ENCODE measurements around the gene CRIP1.

Gene CRIP1

DNA sequence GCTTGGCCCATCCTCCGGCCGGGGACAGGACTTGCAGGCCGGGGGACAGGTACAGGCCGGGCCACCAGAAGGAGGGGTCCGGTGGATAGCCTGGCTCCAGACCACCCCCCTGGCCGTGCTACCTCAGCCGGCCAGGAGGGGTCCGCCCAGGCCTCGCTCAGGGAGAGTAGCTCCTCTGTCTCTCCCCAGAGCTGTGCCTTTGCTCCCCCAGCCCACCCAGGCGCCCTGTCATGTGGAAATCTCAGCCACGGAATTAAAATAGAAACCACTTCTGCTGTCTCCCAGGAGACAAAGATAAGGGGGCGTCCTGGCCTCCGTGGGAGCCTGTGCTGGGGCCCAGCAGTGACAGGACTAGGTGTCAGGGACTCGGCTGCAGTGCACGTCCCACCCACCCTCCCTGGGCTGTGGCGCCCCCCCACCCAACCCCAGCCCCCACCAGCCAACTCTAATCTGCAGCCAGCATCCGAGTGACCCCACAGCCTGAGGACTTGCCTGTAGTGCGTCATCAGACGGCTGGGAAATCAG, 15.3 kb upstream of the CRIP1 start:
- no peak for DNase-seq

DNA sequence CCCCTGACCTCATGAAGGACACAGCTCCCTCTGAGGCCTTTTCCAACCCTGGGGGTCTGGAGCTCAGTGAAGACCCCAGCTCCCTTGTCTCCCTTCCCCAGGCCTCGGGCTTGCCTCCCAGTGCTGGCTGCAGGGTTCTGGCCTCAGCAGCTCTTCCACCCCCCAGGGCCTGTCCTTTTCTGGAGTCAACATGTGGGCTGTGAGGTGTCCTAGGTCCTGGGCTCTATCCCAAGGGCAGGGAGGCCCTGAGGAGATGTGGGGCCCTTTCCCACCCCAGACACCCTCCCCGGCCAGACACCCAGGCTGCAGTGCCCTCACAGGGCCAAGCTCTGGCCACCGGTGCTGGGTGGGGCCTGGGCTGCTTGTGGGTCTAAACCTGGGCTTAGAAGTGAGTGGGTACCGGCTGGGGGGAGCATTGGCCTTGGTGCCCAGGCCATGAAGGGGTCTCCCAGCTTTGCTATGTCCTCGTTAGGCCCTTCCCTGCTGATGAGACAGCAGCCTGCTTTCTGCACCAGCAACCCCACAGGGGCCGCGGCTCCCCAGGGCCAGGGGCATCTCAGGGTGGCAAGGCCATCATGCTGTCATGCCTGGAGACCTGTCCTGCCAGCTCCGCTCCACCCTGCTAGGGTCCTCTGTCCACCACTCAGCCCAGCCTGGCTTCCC, 14.7 kb upstream of the CRIP1 start:
- no peak for DNase-seq

DNA sequence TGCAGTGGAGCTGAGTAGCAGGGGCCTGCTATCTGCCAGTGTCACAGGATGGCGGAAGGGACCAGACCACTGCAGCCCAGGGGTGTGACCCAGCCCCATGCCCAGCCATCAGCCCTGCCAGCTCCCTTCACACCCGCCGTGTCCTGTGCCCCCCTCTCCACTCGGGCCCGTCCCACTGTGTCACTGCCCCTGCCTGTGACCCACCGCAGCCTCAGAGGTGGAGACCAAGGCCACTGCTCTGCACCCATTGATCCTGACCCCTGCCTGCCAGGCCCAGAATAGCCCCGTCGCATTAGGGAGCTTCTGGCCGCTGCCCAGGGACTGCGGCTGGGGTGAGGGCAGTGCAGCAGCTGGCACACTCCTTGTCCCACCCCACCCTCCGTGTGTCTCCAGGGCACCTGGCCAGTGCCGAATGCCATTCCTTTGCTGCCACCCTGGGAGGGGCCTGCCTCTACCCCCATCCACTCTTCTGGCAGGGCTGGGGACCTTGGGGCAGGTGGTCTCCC, 14.1 kb upstream of the CRIP1 start:
- DNase-seq: no peak

DNA sequence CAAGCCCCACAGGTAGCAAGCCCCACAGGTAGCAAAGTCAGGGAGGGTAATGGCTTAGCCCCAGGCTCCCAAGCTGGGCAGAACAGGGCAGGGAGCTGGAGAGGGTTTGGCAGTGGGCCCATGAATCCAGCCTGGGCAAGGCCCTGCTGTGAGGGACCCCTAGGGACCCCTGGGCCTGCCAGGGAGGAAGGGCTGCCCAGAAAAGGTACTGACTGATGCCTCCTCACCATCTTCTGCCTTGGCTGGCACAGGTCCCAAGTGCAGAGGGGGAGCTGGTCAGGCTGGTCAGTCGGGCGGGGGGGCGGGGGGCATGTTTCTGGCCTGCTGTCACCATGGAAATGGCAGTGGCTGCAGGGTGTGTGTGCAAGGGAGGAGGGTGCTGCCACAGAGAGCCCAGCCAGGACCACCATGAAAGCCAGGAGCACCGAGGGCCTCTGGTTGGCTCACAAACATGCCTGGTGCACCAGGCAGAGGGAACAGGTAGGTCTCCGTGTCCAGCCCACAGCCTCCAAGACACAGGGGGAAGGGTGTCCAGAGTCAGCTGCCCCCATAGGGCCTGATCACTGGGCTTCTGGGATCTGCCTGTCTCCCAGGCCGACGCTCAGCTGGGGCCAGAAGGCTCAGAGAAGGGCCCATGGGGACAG, 13.5 kb upstream of the CRIP1 start:
- DNase-seq: no peak

DNA sequence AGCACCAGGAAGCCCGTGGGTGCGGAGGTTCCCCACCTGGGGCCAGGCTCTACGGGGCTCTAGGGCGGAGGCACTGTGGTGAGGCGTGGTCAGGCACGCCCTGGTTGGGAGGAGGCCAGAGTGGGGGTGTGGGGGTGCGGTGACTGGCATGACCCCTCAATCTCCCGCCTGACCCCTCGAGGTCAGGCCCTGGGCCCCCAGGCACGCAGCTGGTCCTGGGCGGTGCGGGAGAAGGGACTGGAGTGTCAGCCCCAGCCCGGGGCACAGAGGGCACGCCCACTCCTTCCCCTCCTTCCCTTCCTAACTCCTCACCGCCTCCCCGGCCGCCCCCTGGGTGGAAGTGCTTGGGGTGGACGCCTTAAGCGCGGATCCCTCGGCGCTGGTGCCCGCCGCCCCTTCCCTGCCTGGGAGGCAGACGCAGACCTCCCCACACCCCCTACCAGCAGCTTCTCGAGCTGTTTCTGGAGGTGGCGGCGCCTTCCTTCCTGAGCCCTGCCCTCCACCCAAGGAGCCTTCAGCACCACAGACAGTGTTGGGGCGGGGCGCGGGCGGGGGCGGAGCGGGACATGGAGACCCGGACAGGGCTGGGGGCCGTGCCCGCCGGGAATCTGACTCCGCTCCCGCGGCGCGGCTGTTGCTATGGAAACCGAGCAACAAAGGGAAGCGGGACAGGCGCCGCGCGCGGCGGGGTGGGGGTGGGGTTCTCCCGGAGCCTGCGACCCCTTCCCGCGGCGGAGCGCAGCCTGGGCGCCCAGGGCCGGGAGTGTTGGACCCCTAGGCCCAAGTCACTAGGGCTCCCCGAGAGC, 12.8 kb upstream of the CRIP1 start:
- DNase-seq: peak; percentile 67

DNA sequence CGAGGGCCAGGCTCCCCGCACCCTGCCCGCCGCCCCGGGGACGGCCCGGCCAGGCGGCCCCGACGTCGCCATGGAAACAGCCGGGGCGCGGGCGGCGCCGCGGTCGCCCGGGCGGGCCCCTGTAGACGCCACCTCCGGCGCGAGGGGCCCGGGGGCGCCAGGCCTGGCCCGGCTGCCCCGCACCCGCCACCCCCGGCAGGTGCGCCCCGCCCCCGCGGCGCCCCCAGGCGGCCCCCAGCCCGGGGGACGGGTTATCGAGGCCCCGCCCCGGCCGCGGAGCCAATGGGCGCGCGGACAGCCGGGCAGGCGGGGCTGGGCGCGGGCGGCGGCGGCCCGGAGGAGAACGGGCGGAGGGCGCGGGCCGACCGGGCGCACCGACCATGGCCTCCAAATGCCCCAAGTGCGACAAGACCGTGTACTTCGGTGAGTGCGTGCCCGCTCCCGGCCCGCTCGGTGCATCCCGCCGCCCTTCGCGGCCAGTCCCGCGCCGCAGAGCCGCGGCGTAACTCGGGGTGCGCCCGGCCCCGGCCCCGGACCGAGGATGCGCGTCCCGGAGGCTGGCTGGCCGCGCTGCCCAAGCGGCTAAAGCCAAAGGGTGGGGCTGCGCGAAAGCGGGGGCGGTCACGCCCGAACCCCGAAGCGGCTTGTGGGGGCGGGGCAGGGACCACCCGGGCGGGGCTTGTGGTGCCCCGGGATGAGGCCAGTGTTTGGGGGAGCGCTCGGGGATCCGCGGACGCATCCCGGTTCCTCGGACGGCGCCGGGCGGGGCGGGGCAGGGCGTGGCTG, 12.0 kb upstream of the CRIP1 start, which contains the start of gene CRIP2:
TSS of gene CRIP2 (plus strand) at position 339 of the 786 bp plus-strand sequence. CDS start at position 381, 42 bp downstream.
- DNase-seq: peak; percentile 56

DNA sequence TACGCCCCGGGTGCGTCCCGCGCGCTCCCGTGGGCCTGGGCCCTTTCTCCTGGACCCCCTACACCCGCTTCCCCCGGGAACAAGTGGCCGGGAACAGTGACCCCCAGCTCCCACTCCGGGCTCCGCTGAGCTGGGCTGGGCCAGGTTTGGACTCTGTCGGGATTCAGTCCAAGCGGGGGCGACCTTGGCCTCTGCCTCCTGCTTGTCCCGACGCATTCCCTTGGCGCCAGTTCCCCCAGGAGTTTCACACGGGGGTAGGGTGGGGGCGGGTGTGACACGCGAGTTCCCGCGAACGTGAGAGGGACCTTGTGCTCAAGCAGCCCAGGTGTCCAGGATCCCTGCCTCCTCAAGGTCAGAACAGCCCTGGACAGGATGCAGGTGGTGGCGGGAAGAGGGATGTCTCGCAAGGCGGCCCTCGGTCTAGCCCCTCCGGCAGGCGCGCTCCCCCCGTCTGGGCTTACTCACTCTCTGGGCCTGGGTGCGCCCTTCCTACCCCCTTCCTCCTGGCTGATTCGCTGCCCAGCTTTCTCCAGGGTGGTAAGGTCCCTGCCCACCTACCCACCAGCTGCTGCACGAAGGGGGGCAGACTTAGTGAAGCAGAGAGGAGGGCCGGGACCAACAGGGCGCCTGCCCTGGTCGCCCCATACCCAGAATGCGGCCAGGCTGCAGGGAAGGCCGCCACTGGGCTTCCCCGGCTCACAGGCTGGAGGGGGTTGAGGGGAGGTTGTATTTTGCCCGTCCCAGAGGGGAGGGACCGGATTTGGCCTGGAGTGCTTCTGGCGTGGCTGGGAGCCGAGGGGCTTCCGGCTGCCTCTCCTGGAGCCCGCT, 11.2 kb upstream of the CRIP1 start:
- DNase-seq: no peak

DNA sequence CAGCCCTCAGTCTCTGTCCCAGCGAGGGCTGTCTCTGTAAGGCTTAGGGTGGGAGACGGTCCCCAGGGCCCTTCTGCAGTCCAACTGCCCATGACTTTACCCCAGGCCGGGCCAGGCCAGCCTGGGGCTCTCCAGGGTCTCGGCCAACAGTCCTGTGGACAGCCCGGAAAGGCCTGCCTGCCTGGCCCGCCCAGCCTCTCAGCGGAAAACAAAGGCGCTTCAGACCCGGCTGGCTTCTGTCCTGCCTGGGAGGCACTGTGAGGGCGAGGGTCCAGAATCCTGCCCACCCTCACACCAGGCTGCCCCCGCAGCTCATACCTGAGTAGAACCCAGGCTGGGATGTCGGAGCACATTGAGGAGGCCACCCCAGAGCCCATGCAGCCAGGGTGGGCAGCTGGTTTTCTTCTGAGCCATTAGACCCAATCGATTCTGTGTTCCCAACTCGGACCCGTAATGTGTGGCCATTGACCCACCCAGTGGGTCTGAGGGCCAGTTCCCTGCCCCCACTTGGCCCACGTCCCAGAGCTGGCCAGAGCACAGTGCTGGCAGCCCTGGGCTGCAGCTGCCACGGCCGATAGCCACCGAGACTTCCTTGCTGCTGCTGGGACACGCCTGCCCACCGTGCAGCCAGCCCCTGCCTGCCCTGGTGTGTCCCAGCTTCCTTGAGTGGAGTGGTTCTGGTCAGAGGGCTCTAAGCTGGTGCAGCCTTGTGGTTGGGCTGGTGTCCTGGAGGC, 10.4 kb upstream of the CRIP1 start:
- DNase-seq: no peak

DNA sequence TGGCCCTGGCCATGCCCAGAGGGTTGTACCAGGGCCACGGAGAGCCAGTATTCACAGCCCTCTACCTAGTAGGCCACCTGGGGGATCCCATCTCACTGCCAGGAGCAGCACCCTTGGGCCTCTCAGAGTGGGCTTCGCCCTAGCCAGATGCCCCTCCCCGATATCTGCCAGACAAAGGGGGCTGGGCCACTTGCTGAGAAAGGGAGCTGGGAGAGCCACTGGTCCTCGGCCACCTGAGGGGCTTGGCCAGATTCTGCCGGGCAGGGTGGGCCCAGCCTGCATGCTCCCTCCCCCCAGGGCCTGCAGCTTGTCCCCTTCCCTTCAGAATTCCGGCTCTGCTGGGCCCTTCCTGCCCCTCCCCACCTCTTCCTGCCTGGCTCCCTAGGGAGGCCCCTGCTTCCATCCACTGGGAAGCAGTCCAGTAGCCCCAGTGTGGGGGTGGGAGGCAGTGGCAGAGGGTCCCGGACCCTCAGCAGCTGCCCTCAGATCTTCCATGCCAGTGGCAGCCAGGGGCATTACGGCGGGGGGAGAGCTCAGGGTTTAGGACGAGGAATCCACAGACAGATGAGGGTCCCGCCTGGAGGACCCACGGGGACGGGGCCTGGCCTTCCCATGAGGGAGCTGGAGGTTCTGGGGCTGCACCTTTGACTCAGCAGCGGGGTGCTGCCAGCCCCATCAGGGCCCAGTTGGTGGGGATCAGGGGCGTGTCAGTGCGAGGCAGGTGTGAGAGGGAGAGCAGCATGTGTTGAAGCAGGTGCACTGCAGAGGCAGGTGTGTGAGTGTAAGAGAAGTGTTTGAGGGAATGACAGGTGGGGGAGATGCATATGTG, 9.6 kb upstream of the CRIP1 start:
- no peak for DNase-seq

DNA sequence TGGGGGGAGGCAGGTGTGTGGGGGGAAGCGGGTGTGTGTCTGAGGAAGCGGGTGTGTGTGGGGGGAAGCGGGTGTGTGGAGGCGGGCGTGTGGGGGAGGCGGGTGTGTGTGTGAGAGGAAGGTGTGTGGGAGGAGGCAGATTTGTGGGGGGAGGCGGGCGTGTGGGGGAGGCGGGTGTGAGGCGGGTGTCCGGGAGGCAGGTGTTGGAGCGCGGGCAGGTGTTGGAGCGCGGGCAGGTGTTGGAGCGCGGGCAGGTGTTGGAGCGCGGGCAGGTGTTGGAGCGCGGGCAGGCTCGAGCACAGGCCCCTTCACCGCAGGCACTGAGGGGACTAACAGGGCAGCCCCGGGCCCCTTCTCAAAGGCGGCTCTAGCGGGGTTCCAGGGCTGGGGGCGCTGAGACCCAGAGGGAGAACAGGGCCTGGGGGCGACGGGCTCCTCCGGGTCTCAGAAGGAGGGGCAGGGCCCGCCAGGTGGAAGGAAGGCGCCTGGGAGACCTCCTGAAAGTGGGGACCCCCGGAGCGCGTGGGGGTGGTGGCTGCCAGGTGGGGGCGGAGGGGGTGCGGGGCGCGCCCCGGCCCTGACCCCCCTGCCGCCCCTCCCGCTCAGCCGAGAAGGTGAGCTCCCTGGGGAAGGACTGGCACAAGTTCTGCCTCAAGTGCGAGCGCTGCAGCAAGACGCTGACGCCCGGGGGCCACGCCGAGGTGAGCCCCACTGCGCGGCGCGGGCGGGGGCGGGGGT, 8.9 kb upstream of the CRIP1 start:
- peak; percentile 64 for DNase-seq

DNA sequence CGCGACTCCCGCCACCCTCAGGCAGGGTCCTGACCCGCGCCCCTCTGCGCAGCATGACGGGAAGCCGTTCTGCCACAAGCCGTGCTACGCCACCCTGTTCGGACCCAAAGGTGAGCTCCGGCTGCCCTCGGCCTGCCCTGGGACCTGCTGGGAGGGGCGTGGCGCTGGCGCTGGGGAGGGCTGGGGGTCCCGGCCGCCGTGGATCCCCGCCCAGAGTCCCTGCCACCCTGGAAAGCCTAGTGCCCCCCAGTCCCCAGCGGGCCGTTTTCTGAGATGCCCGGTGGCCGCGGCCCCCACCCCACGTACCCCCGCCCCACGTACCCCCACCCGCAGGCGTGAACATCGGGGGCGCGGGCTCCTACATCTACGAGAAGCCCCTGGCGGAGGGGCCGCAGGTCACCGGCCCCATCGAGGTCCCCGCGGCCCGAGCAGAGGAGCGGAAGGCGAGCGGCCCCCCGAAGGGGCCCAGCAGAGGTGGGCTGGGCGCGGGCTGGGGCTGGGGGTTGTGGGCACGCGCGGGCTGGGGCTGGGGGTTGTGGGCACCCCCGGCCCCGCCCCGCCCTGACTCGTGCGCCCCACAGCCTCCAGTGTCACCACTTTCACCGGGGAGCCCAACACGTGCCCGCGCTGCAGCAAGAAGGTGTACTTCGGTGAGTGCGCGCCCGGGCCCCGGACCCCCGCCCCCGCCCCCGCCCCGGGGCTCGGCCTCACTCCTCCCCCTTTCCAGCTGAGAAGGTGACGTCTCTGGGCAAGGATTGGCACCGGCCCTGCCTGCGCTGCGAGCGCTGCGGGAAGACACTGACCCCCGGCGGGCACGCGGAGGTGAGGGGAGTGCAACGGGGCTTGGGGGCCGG, 8.1 kb upstream of the CRIP1 start:
- peak; percentile 58 for DNase-seq

DNA sequence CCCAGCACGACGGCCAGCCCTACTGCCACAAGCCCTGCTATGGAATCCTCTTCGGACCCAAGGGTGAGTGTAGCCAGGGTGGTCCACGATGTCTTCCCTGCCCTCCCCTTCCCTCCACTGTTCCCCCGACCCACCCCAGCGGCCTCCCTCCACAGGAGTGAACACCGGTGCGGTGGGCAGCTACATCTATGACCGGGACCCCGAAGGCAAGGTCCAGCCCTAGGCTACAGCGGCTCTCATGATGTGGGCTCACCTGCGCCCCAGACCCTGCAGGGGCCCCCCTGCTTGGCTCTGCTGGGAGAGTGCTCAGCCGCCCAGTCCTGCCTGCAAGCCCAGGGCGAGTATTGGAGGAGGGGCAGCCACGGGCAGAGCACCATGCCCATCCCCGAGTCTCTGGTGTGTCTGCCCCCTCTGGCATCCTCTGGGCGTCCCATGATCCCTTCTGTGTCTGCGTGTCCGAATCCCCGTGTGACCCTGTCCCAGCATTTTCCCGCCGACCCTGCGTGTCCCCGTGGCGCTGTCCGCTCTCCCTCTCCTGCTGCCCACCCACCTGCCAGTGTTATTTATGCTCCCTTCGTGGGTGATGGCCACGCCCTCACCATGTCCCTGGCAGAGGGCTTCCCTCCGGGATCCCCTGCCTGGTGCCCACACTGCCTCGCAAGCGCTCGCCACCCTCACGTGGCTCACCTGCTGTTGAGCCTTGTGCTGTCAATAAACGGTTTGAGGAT, 7.1 kb upstream of the CRIP1 start:
- no peak for DNase-seq

DNA sequence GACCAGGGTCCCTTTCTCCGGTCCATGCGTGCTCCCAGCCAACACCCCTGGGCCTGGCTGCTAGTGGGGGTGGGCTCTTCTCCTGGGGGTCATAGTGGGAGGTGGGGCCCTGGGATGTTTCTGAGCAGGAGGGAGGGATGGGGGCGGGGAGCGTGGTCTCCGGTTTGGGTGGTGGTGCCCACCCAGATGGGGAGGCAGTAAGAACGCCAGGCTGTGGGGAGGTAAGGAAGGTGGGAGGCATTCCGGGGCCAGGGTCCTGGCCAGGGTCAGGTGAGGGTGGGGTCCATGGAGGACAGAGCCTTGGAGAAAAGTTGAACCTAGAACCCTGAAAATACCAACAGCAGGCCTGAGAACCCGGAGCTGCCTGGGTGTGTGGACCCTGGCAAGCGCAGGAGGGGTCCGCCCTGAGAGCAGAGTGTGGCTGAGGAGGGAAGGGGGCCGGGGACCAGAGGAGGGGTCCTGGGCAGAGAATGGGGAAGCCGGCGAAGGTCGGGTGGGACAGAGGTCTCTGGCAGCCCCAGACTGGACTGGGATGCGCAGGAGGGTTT, 6.4 kb upstream of the CRIP1 start:
- no peak for DNase-seq

DNA sequence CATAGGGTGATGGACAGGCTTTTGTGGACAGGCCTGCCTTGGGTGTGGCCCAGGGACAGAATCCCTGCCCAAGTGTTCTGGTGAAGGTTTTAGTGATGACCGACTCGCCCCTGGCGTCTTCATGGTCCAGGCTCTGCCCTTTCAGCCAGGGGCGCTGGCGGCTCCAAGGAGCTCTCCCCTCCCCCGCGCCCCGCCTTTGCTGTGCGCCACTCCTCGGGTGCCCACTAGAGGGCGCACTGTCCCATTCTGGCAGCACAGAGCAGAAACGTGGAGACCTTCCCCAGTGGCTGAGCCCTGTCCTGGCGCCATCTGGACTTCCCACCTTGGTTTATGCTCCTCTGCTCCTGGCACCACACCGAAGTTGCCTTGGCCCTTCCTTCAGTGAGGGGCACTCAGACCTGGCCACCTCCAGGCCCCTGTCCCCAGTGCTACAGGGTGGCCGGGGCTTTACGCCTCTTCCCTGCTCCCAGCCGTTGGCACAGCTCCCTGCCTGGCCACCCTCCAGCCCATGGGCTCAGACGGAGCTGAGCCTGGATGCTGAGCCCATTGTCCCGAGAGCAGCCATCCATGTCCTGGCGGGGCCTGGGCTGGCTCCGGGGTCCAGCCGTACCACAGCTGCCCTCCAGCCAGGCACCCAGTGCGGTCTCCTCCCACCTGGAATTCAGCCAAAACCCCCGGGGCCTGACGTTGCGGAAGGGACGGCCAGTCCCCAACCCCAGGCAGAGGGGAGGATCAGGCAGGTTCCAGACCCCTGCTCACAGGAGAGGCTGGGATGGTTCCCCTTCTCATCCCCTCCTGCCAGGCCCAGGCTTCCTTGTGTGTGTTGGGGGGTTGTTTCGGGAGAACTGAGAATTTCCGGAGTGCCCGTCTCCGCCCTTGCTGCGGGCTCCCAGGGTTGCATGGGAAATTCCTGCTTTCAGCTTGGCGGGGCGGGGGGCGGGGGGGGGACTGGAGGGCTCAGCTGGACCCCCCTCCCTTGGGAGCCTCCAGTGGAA, 5.6 kb upstream of the CRIP1 start:
- DNase-seq: peak; percentile 64

DNA sequence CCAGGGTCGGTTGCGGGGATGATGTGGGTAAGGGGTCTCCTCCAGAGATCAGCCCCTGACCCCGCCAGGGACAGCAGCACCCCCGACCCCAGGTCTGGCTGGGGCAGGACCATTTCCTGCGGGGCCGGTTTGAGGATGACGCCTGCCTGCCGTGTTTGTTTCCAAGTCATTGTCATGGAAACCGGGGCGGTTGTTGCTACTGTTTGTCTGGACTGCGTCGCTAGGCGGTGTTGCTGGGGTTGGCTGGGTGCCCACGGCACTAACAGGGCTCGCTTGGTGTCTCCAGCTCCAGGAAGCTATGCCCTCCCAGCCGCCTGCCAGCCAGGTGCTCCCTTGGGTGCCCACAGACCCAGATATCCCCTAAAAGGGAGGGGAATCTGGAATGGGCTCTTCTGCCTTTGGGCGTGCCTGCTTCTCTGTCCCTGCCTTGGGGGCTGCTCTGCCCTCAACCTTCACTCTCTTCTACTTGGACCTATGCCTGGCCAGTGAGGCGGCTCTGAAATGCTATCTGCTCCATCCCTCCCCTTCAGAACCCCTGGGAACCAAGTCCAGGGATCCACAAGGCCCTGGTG, 4.7 kb upstream of the CRIP1 start:
- DNase-seq: peak; percentile 79

All from activated gamma-delta T cell (primary cell).